Liver (tissue), 9 donors: Measurements from ENCODE around the gene PEX14. TPM values are rescaled to one million over a fixed set of nuclear protein-coding genes. Genes with fewer than 3 reads are reported as not detected.
A peak's percentile ranks its signal among the peaks of the same experiment; 100 is the strongest.

Experiments used
- DNase-seq: peaks from one replicate; pipeline ENCODE4 v3.0.0-alpha.2; 2017; ENCODE audit warnings: low spot score
- H3K27ac ChIP-seq, 2 donors: one replicate each; pipeline ENCODE4 v1.7.0; 2013; ENCODE audit warnings: inconsistent platforms in 2 of 2, low read length in 2 of 2, control low read depth in 1 of 2, low read depth in 1 of 2, mild to moderate bottlenecking in 1 of 2
- H3K27me3 ChIP-seq, 4 donors: one replicate each; pipeline versions ENCODE4 v1.6.1 to v1.7.0; 2013; ENCODE audit warnings: low read length in 3 of 4, inconsistent platforms in 1 of 4, mild to moderate bottlenecking in 1 of 4, moderate library complexity in 1 of 4; ENCODE audit not compliant: control insufficient read depth in 4 of 4, insufficient read depth in 4 of 4
- H3K36me3 ChIP-seq, 4 donors: one replicate each; pipeline versions ENCODE4 v1.6.1 to v1.7.0; 2013; ENCODE audit warnings: low read length in 3 of 4, mild to moderate bottlenecking in 3 of 4, low read depth in 1 of 4, moderate library complexity in 1 of 4; ENCODE audit not compliant: control insufficient read depth in 4 of 4, insufficient read depth in 3 of 4
- H3K4me1 ChIP-seq, 4 donors: one replicate each; pipeline versions ENCODE4 v1.6.1 to v1.7.0; 2013; ENCODE audit warnings: low read length in 3 of 4, mild to moderate bottlenecking in 3 of 4, moderate library complexity in 1 of 4; ENCODE audit not compliant: control insufficient read depth in 4 of 4, insufficient read depth in 4 of 4
- H3K4me3 ChIP-seq, 3 donors: one replicate each; pipeline versions ENCODE4 v1.6.1 to v1.7.0; 2013; ENCODE audit warnings: low read length in 3 of 3, control low read depth in 1 of 3, low read depth in 1 of 3, mild to moderate bottlenecking in 1 of 3
- H3K9ac ChIP-seq, 2 donors: one replicate each; pipeline ENCODE4 v1.7.0; 2013; ENCODE audit warnings: low read length in 2 of 2, mild to moderate bottlenecking in 2 of 2, moderate library complexity in 2 of 2, control low read depth in 1 of 2, low read depth in 1 of 2
- H3K9me3 ChIP-seq, 4 donors: one replicate each; pipeline versions ENCODE4 v1.6.1 to v1.7.0; 2013; ENCODE audit warnings: low read length in 3 of 4; ENCODE audit not compliant: control insufficient read depth in 4 of 4
- EGR1 ChIP-seq, 2 donors: IDR thresholded peaks; 2 replicates each; pipeline ENCODE4 v1.6.1; 2016 to 2018; ENCODE audit warnings: antibody characterized with exemption in 2 of 2, low read depth in 2 of 2
- FOXA1 ChIP-seq: IDR thresholded peaks from 2 replicates; pipeline ENCODE4 v1.6.1; 2016; ENCODE audit warnings: antibody characterized with exemption
- FOXA2 ChIP-seq: IDR thresholded peaks from 2 replicates; pipeline ENCODE4 v1.6.1; 2016; ENCODE audit warnings: antibody characterized with exemption
- GABPA ChIP-seq, 2 donors: IDR thresholded peaks in 1 of 2; conservative IDR thresholded peaks in 1 of 2; 2 replicates each; pipeline ENCODE4 v1.6.1; 2016; ENCODE audit warnings: antibody characterized with exemption in 2 of 2, mild to moderate bottlenecking in 1 of 2, moderate library complexity in 1 of 2
- HNF4A ChIP-seq, 2 donors: conservative IDR thresholded peaks; 2 replicates each; pipeline ENCODE4 v1.6.1; 2016; ENCODE audit warnings: antibody characterized with exemption in 2 of 2, mild to moderate bottlenecking in 2 of 2
- HNF4G ChIP-seq: IDR thresholded peaks from 2 replicates; pipeline ENCODE4 v1.6.1; 2016; ENCODE audit warnings: antibody characterized with exemption
- JUND ChIP-seq, 2 donors: IDR thresholded peaks; 2 replicates each; pipeline ENCODE4 v1.6.1; 2016; ENCODE audit warnings: antibody characterized with exemption in 2 of 2
- NR2F2 ChIP-seq: IDR thresholded peaks from 2 replicates; pipeline ENCODE4 v1.6.1; 2016; ENCODE audit warnings: antibody characterized with exemption
- RAD21 ChIP-seq, 2 donors: IDR thresholded peaks; 2 replicates each; pipeline ENCODE4 v1.6.1; 2016; ENCODE audit warnings: antibody characterized with exemption in 2 of 2, mild to moderate bottlenecking in 2 of 2
- RXRA ChIP-seq, 2 donors: IDR thresholded peaks; 2 replicates each; pipeline ENCODE4 v1.6.1; 2017 to 2018; ENCODE audit warnings: antibody characterized with exemption in 2 of 2, mild to moderate bottlenecking in 1 of 2
- SP1 ChIP-seq: IDR thresholded peaks from 2 replicates; pipeline ENCODE4 v1.6.1; 2018; ENCODE audit warnings: antibody characterized with exemption, mild to moderate bottlenecking
- TAF1 ChIP-seq: conservative IDR thresholded peaks from 2 replicates; pipeline ENCODE4 v1.6.1; 2016; ENCODE audit warnings: antibody characterized with exemption, mild to moderate bottlenecking
- YY1 ChIP-seq: IDR thresholded peaks from 2 replicates; pipeline ENCODE4 v1.6.1; 2016; ENCODE audit warnings: antibody characterized with exemption, mild to moderate bottlenecking
- WGBS: extraction: QIAGEN DNeasy Blood & Tissue Kit; methylation state at CpG from one replicate; pipeline ENCODE4 v1.1.7; 2013; 5-methylcytosine and 5-hydroxymethylcytosine counted together
- polyA plus RNA-seq, 2 donors: library from polyadenylated mRNA; stranded (reverse) in 1 of 2; unstranded in 1 of 2; fragments of 200-250 nt in 1 of 2; fragments of >200 nt in 1 of 2; fragmentation: Nextera tagmentation in 1 of 2; extraction: Ambion mirVana in 1 of 2; gene quantifications; one replicate each; pipeline versions ENCODE4 v1.2.1 to v1.2.3, GENCODE V29; 2013 to 2015
- total RNA-seq, 2 donors: library from RNA; depleted of rRNA; stranded (reverse); fragments of >200 nt; gene quantifications; one replicate each; pipeline ENCODE4 v1.2.3, GENCODE V29; 2014
- TF ChIP-seq, protein P1 (sequence below): IDR thresholded peaks from 2 replicates; pipeline ENCODE4 v1.6.1; 2016; ENCODE audit warnings: antibody characterized with exemption, mild to moderate bottlenecking
- TF ChIP-seq, protein P2 (sequence below): IDR thresholded peaks from 2 replicates; pipeline ENCODE4 v1.6.1; 2016; ENCODE audit warnings: antibody characterized with exemption
- TF ChIP-seq, protein P3 (sequence below): IDR thresholded peaks from 2 replicates; pipeline ENCODE4 v1.6.1; 2016; ENCODE audit warnings: antibody characterized with exemption
- TF ChIP-seq, protein P4 (sequence below): IDR thresholded peaks from 2 replicates; pipeline ENCODE4 v1.6.1; 2016; ENCODE audit warnings: antibody characterized with exemption
- TF ChIP-seq, protein P5 (sequence below): fragments of 150-350 bp; IDR thresholded peaks from 2 replicates; pipeline ENCODE4 v1.5.1; 2017; ENCODE audit warnings: improper control_type of control experiment, low read depth, low read length; ENCODE audit not compliant: missing input control
- donor health status: healthy.
- donor health status: healthy.
- donor health status: healthy.
- donor health status: healthy.
- donor health status: healthy.

PEX14 gene
- total and polyA plus RNA-seq, 4 donors = 7.1 to 16.1 (median 11.7) TPM

DNA sequence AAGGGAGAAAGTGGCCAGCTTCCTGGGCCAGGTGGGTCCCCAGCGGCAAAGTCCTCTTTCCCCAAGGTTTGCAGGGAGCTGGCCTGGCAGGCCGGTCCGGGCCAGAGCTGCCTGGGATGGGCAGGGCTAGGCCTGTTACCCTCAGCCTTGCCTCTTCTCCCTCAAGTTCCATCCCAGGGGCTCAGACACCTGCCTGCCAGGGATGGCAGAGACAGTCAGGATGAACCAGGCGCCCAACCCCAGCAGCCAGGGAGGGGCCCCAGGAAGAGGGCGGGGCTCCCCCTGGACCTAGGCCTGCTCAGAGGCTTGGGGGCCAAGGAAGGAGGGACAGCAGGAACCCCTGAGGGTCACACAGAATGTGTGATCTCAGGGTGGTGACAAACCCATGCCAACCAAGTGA is 201.1 kb downstream of the PEX14 start:
- Histone ChIP-seq H3K4me3 (no peak overlapping the region), H3K9ac (no peak overlapping the region), H3K27me3 (no peaks in the 10 kb centered on the region), H3K9me3 (no peaks in the 10 kb centered on the region), H3K36me3 (no peaks in the 10 kb centered on the region), H3K4me1 (peaks cover 17 to 48% (median 36%) of the 10 kb centered on the region in 4 donors), H3K27ac (peak overlapping the region in 1 of 2 donors; percentile 91)
- TF ChIP-seq EGR1 (IDR thresholded peaks at IDR 0.05; ENCODE audit: low read depth in 2 of 2) (no peak), NR2F2 (no peak), HNF4A (conservative IDR thresholded peaks at IDR 0.05) (no peak), JUND (IDR thresholded peaks at IDR 0.05) (no peak), SP1 (no peak), FOXA1 (no peak), HNF4G (no peak), RAD21 (IDR thresholded peaks at IDR 0.05) (no peak), FOXA2 (no peak), RXRA (IDR thresholded peaks at IDR 0.05) (no peak), GABPA (IDR thresholded peaks at IDR 0.05 in 1 of 2, conservative IDR thresholded peaks at IDR 0.05 in 1 of 2) (no peak)
- TF ChIP-seq, protein P1, sequence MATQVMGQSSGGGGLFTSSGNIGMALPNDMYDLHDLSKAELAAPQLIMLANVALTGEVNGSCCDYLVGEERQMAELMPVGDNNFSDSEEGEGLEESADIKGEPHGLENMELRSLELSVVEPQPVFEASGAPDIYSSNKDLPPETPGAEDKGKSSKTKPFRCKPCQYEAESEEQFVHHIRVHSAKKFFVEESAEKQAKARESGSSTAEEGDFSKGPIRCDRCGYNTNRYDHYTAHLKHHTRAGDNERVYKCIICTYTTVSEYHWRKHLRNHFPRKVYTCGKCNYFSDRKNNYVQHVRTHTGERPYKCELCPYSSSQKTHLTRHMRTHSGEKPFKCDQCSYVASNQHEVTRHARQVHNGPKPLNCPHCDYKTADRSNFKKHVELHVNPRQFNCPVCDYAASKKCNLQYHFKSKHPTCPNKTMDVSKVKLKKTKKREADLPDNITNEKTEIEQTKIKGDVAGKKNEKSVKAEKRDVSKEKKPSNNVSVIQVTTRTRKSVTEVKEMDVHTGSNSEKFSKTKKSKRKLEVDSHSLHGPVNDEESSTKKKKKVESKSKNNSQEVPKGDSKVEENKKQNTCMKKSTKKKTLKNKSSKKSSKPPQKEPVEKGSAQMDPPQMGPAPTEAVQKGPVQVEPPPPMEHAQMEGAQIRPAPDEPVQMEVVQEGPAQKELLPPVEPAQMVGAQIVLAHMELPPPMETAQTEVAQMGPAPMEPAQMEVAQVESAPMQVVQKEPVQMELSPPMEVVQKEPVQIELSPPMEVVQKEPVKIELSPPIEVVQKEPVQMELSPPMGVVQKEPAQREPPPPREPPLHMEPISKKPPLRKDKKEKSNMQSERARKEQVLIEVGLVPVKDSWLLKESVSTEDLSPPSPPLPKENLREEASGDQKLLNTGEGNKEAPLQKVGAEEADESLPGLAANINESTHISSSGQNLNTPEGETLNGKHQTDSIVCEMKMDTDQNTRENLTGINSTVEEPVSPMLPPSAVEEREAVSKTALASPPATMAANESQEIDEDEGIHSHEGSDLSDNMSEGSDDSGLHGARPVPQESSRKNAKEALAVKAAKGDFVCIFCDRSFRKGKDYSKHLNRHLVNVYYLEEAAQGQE = no peak
- TF ChIP-seq, protein P2, sequence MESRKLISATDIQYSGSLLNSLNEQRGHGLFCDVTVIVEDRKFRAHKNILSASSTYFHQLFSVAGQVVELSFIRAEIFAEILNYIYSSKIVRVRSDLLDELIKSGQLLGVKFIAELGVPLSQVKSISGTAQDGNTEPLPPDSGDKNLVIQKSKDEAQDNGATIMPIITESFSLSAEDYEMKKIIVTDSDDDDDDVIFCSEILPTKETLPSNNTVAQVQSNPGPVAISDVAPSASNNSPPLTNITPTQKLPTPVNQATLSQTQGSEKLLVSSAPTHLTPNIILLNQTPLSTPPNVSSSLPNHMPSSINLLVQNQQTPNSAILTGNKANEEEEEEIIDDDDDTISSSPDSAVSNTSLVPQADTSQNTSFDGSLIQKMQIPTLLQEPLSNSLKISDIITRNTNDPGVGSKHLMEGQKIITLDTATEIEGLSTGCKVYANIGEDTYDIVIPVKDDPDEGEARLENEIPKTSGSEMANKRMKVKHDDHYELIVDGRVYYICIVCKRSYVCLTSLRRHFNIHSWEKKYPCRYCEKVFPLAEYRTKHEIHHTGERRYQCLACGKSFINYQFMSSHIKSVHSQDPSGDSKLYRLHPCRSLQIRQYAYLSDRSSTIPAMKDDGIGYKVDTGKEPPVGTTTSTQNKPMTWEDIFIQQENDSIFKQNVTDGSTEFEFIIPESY = no peak
- TF ChIP-seq, protein P3, sequence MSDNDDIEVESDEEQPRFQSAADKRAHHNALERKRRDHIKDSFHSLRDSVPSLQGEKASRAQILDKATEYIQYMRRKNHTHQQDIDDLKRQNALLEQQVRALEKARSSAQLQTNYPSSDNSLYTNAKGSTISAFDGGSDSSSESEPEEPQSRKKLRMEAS = no peak
- TF ChIP-seq, protein P4, sequence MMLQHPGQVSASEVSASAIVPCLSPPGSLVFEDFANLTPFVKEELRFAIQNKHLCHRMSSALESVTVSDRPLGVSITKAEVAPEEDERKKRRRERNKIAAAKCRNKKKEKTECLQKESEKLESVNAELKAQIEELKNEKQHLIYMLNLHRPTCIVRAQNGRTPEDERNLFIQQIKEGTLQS = no peak
- WGBS = 90% methylated on average over 5 of the region's 5 CpGs
- DNase-seq = no peak

DNA sequence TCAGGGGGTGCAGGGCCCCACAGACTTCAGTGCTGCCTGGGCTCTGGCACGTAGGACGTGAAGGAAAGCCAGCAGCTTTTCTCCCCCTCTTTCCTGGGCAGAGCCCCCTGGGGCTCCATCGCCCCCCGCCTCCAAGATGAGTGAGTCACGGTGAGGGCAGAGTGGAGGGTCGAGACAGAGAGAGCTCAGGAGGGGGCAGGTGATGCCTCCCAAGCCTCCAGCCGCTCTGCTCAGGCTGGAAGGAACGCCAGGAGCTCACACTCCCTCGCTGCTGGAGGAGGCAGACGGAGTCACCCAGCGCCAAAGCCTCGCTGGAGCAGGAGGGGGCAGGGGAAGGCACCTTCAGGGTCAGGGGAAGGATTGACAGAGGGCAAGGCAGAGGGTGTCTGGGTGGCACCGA is 202.2 kb downstream of the PEX14 start:
- WGBS = 84% methylated on average over 13 of the region's 13 CpGs
- no peak overlapping the region for H3K9ac ChIP-seq
- no peaks in the 10 kb centered on the region for H3K36me3 ChIP-seq
- peaks cover 19 to 53% (median 40%) of the 10 kb centered on the region in 4 donors for H3K4me1 ChIP-seq
- DNase-seq = no peak
- H3K9me3 ChIP-seq = no peaks in the 10 kb centered on the region
- TF ChIP-seq FOXA1 = no peak
- TF ChIP-seq, protein P5, sequence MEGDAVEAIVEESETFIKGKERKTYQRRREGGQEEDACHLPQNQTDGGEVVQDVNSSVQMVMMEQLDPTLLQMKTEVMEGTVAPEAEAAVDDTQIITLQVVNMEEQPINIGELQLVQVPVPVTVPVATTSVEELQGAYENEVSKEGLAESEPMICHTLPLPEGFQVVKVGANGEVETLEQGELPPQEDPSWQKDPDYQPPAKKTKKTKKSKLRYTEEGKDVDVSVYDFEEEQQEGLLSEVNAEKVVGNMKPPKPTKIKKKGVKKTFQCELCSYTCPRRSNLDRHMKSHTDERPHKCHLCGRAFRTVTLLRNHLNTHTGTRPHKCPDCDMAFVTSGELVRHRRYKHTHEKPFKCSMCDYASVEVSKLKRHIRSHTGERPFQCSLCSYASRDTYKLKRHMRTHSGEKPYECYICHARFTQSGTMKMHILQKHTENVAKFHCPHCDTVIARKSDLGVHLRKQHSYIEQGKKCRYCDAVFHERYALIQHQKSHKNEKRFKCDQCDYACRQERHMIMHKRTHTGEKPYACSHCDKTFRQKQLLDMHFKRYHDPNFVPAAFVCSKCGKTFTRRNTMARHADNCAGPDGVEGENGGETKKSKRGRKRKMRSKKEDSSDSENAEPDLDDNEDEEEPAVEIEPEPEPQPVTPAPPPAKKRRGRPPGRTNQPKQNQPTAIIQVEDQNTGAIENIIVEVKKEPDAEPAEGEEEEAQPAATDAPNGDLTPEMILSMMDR = no peak
- no peak for TF ChIP-seq TAF1
- TF ChIP-seq YY1 = no peak
- no peak for TF ChIP-seq HNF4A (conservative IDR thresholded peaks at IDR 0.05)
- TF ChIP-seq EGR1 (IDR thresholded peaks at IDR 0.05; ENCODE audit: low read depth in 2 of 2) = no peak
- no peak for TF ChIP-seq HNF4G
- TF ChIP-seq, protein P3 = no peak
- TF ChIP-seq RXRA (IDR thresholded peaks at IDR 0.05) = no peak
- TF ChIP-seq, protein P1 = no peak
- TF ChIP-seq NR2F2 = no peak
- no peak for TF ChIP-seq SP1
- peak overlapping the region; percentile 6 to 14 for H3K27ac ChIP-seq
- no peak overlapping the region for H3K4me3 ChIP-seq
- no peaks in the 10 kb centered on the region for H3K27me3 ChIP-seq
